ENCODE measurements around the gene MOSPD3.

- no peak for TF ChIP-seq EZH2 (IDR thresholded peaks at IDR 0.05; ENCODE audit: low read length)
- peak in 1 of 3 experiments; percentile 28 for TF ChIP-seq CTCF (optimal IDR thresholded peaks at IDR 0.05 in 1 of 3, IDR thresholded peaks at IDR 0.05 in 1 of 3, conservative IDR thresholded peaks at IDR 0.05 in 1 of 3; ENCODE audit: extremely low read depth in 1 of 3, insufficient read depth in 2 of 3, low read length in 3 of 3)
Observed at GRCh38 chr7:100612730-100613390, 520 bp downstream of the MOSPD3 start.
